ENCODE data around the gene DCAF8L2.

DCAF8L2 gene

DNA sequence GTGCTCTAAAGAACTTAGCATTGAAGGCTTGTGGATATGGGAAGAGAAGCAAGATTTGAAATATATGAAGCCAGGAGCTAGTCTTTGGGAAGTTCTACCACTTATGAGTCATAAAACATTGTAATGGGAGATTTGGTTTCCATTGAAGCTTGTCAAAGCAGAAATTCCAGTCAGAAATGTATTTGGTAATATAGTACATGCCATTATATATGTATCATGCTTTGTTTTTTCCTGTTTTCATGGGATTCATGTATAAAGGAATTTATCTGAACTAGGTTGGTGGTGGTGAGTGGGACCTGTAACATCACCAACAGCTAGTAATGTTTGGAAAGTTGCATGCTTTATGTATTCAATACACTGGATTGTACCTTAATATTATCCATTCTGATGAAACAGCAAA, 14.6 kb upstream of the DCAF8L2 start:
- TF ChIP-seq, protein P1, sequence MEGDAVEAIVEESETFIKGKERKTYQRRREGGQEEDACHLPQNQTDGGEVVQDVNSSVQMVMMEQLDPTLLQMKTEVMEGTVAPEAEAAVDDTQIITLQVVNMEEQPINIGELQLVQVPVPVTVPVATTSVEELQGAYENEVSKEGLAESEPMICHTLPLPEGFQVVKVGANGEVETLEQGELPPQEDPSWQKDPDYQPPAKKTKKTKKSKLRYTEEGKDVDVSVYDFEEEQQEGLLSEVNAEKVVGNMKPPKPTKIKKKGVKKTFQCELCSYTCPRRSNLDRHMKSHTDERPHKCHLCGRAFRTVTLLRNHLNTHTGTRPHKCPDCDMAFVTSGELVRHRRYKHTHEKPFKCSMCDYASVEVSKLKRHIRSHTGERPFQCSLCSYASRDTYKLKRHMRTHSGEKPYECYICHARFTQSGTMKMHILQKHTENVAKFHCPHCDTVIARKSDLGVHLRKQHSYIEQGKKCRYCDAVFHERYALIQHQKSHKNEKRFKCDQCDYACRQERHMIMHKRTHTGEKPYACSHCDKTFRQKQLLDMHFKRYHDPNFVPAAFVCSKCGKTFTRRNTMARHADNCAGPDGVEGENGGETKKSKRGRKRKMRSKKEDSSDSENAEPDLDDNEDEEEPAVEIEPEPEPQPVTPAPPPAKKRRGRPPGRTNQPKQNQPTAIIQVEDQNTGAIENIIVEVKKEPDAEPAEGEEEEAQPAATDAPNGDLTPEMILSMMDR (IDR thresholded peaks at IDR 0.05; ENCODE audit: control insufficient read depth, insufficient read depth, low read depth, low read length, missing control alignments), result no peak
- no peak overlapping the region for H3K4me3 ChIP-seq (ENCODE audit: control insufficient read depth, low read depth, low read length)
- no peak for DNase-seq (ENCODE audit: low read depth)

DNA sequence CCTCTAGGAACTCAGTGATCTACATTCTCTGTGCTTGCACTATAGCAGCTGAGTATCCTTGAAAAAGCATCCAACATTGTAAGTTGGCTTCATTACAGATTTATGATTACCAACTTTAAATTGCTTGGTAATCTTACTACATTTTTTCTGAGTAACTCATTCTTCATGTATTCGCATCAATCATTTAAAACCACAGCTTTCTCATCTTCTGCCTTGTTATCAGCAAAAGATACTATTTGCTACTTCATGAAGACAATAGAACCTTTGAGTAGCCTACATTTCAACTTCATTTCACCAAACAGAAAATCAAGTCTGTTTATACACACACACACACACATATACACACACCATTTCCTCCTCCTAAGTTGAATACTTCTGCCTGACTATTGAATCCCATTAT, 6.2 kb upstream of the DCAF8L2 start:
- H3K4me3 ChIP-seq (ENCODE audit: control insufficient read depth, low read depth, low read length), result no peak overlapping the region
- TF ChIP-seq, protein P1 (IDR thresholded peaks at IDR 0.05; ENCODE audit: control insufficient read depth, insufficient read depth, low read depth, low read length, missing control alignments), result no peak
- DNase-seq (ENCODE audit: low read depth), result no peak

DNA sequence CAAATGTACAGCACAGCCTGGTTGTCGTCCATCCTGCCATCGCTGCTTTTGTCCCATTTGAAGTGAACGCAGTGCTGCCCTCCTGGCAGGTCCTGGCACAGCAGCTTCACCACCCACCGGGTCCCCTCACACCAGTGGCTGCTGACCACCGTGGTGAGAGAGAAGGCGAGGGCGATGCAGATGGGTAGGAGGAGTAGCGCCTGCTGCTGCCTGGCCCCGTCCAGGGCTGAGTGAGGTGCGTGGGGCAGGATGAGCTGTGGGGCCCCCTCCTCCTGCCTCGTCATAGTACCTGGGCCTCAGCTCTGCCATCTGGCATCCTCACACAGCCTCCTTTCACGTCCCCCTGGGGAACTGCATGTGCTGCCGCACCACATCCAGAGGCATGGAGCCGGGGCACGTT, 1.8 kb downstream of the DCAF8L2 start:
- no peak overlapping the region for H3K4me3 ChIP-seq (ENCODE audit: control insufficient read depth, low read depth, low read length)
- no peak for DNase-seq (ENCODE audit: low read depth)
- TF ChIP-seq, protein P1 (IDR thresholded peaks at IDR 0.05; ENCODE audit: control insufficient read depth, insufficient read depth, low read depth, low read length, missing control alignments), result no peak

DNA sequence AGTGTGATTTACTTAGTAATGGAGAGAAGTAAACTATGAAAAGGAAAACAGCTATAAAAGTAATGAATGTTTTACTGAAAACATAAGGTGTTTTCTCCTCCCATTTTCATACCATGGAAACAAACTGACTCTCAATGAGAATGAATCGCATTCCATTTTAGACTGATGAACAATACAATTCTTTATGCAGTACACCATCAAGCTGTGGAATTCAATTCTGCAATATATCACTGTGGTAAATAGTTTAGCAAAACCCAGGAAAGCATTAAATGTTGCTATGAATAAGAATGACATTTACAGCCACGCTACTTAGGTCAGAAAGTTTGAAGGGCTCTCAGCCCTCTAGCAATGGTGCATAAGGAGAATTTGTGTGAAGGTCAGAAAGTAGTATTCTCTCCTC, 7.4 kb downstream of the DCAF8L2 start:
- TF ChIP-seq, protein P1 (IDR thresholded peaks at IDR 0.05; ENCODE audit: control insufficient read depth, insufficient read depth, low read depth, low read length, missing control alignments), result no peak

DNA sequence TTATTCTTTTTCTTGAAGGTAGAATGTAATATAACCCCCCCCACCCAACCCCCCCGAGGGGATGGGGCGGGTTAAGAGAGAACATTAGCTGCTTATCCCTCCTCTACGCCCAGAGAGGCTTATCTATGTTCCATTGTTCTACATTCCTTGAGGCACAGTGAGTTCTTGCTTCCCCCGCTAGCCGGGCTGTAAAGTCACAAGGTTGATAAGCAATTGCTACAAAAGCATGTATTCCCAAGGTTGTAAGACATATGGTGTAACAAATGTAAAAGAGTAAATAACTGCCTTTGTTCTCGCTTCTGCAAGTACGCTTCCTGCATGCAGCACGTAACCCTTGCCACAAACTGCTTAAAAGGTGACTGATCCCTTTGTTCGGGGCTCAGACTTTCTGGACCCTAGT, 8.2 kb downstream of the DCAF8L2 start:
- H3K4me3 ChIP-seq (ENCODE audit: control insufficient read depth, low read depth, low read length), result no peak overlapping the region
- TF ChIP-seq, protein P1 (IDR thresholded peaks at IDR 0.05; ENCODE audit: control insufficient read depth, insufficient read depth, low read depth, low read length, missing control alignments), result no peak
- DNase-seq (ENCODE audit: low read depth), result no peak

More for the DNA sequence above, 7.4 kb downstream of the DCAF8L2 start:
- no peak overlapping the region for H3K4me3 ChIP-seq (ENCODE audit: control insufficient read depth, low read depth, low read length)
- DNase-seq (ENCODE audit: low read depth), result no peak

DNA sequence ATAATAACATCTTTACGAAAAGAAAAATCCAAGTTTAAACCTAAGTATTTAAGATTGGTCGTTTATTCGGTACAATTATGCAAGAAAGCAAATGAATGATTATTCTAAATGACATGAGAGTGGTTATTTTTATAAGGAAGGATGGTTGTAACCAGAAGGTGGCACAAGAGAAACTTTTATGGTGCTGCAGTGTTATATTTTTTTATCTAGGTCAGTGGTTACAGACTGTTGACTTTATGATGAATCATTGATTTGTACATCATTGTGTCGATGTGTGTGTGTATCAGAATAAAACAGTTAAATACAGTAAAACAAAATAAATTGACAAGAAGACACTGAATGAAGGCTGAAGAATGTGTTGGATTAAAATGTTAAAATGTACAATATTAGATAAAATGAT, 9.8 kb downstream of the DCAF8L2 start:
- no peak for DNase-seq (ENCODE audit: low read depth)
- TF ChIP-seq, protein P1 (IDR thresholded peaks at IDR 0.05; ENCODE audit: control insufficient read depth, insufficient read depth, low read depth, low read length, missing control alignments), result no peak
- H3K4me3 ChIP-seq (ENCODE audit: control insufficient read depth, low read depth, low read length), result no peak overlapping the region

DNA sequence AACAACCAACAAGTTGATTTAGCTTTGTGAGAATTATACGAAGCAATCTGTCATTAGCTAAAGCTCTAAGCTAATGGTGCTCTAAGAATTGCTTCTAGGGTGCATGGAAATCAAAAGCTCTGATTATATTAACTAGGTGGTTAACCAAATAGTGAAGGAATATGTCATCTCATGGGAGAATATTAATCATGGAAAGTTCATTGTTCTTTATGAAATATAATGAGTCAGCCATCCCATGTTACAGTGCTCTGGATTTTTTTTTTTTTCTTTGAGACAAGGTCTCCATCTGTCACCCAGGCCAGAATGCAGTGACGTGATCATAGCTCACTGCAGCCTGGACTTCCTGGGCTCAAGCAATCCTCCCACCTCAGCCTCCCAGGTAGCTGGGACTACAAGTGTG, 10.5 kb downstream of the DCAF8L2 start:
- TF ChIP-seq, protein P1 (IDR thresholded peaks at IDR 0.05; ENCODE audit: control insufficient read depth, insufficient read depth, low read depth, low read length, missing control alignments), result no peak
- H3K4me3 ChIP-seq (ENCODE audit: control insufficient read depth, low read depth, low read length), result no peak overlapping the region

More for the DNA sequence above, 10.5 kb downstream of the DCAF8L2 start:
- no peak for DNase-seq (ENCODE audit: low read depth)
